ENCODE measurements around the gene MTFR1L.

The MTFR1L gene

DNA sequence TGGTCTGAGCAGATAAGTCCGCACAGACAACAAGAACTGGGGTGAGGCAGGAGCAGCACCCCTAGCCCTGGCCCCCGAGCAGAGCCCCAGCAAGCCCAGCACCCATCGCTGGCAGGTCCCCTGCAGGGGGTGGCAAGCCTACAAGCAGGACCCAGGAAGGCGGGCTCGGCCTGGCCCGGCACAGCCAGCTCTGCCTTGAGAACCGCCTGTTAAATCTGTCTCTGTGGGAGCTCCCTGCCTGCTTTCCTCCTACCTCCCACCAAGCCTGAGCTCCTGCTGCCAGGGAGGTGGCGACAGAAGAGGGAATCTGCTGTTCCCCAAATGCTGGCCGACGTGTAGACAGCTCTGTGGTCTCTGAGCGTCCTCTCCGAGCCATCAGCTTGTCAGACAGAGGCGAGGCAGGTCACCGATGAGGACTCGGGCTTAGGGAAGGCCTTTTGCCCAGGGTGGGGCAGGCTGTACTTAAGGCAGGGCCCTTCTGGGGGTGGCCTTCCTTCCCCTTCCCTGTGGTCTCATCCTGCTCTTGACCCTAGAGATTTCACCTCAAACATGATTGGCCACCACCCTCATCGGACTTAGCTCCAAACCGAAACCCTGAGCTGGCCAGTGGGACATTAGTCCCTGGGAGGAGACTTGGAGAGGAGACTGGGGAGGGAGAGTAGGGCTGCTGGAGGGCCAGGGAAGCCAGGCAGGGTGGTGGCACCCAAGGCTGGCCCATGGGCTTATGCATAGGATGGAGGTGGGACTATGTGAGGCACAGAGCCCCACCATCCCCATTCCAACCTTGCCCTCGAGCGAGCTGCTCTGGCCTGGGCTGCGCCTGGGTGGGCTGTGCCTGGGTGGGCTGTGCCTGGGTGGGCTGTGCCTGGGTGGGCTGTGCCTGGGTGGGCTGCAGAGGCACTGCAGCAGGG is 12.0 kb upstream of the MTFR1L start:
- H3K27me3 ChIP-seq (ENCODE audit: control insufficient read depth, insufficient read depth, low read length, poor library complexity, severe bottlenecking) = no peaks in the 10 kb centered on the region
- peaks cover 6% of the 10 kb centered on the region for H3K4me1 ChIP-seq (ENCODE audit: control insufficient read depth, insufficient read depth, low read length)
- no peak overlapping the region for H3K4me3 ChIP-seq (ENCODE audit: insufficient read depth, low read depth, low read length)
- WGBS, 2 experiments = 91 to 95% methylated on average over 20 of the region's 20 CpGs
- H3K9me3 ChIP-seq (ENCODE audit: control insufficient read depth, low read length) = no peaks in the 10 kb centered on the region
- H3K27ac ChIP-seq (ENCODE audit: insufficient read depth, low read depth, low read length, poor library complexity, severe bottlenecking) = no peak overlapping the region
- peaks cover 7% of the 10 kb centered on the region for H3K36me3 ChIP-seq (ENCODE audit: control insufficient read depth, insufficient read depth, low read length)

DNA sequence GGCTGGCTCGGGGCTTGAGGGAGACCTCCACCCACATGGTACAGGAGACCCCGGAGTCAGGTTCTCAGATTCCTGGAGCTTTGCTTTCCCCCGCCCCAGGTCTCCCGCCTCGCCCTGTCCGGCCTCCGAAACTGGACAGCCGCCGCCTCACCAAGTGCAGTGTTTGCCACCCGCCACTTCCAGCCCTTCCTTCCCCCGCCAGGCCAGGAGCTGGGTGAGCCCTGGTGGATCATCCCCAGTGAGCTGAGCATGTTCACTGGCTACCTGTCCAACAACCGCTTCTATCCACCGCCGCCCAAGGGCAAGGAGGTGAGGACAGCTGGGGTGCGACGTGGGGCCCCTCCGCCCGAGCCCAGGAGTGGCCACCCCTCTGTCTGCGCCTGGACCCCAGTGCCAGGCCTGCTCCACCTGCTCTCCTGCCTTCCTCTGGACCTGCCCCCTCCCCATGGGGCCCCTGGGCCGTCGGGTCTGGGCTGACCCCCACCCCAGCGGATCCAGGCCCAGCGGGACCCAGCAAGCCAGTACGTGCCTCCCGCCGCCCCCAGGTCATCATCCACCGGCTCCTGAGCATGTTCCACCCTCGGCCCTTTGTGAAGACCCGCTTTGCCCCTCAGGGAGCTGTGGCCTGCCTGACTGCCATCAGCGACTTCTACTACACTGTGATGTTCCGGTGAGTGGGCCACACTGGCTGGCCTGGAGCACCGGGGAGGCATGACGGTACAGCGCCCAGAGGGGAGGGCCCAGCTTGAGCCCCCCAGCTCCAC is 11.1 kb upstream of the MTFR1L start:
- H3K27ac ChIP-seq (ENCODE audit: insufficient read depth, low read depth, low read length, poor library complexity, severe bottlenecking) = no peak overlapping the region
- H3K27me3 ChIP-seq (ENCODE audit: control insufficient read depth, insufficient read depth, low read length, poor library complexity, severe bottlenecking) = no peaks in the 10 kb centered on the region
- H3K4me3 ChIP-seq (ENCODE audit: insufficient read depth, low read depth, low read length) = no peak overlapping the region
- no peaks in the 10 kb centered on the region for H3K9me3 ChIP-seq (ENCODE audit: control insufficient read depth, low read length)
- WGBS, 2 experiments = 94 to 95% methylated on average over 34 of the region's 34 CpGs
- H3K36me3 ChIP-seq (ENCODE audit: control insufficient read depth, insufficient read depth, low read length) = peaks cover 7% of the 10 kb centered on the region
- peaks cover 6% of the 10 kb centered on the region for H3K4me1 ChIP-seq (ENCODE audit: control insufficient read depth, insufficient read depth, low read length)

DNA sequence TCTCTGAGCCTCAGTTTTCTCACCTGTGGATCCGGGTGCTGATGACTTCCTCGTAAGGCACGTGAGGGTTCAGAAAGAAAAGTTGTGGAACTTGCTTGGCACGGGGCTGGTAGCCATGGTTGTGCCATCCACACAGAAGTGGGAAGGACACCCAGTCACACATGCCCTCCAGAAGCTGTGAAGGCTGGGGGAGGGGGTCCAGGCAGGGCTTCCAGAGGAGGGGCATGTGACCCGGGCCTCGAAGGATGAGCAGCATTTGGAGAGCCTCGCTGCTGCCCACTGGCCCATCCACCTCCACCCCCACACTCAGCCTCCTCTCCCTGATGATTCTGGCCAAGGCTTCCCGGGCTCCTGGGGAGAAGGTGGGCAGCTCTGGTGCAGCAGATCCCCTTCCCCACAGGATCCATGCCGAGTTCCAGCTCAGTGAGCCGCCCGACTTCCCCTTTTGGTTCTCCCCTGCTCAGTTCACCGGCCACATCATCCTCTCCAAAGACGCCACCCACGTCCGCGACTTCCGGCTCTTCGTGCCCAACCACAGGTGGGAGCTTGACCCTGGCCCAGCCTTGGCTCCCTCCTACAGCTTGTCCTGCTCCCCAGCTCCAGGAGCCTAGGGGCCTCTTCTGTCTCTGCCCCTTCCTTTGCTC is 10.3 kb upstream of the MTFR1L start:
- H3K9me3 ChIP-seq (ENCODE audit: control insufficient read depth, low read length) = no peaks in the 10 kb centered on the region
- H3K36me3 ChIP-seq (ENCODE audit: control insufficient read depth, insufficient read depth, low read length) = peaks cover 8% of the 10 kb centered on the region
- no peak overlapping the region for H3K4me3 ChIP-seq (ENCODE audit: insufficient read depth, low read depth, low read length)
- H3K27me3 ChIP-seq (ENCODE audit: control insufficient read depth, insufficient read depth, low read length, poor library complexity, severe bottlenecking) = no peaks in the 10 kb centered on the region
- H3K27ac ChIP-seq (ENCODE audit: insufficient read depth, low read depth, low read length, poor library complexity, severe bottlenecking) = no peak overlapping the region
- 93 to 94% methylated on average over 18 of the region's 18 CpGs for WGBS, 2 experiments
- peaks cover 6% of the 10 kb centered on the region for H3K4me1 ChIP-seq (ENCODE audit: control insufficient read depth, insufficient read depth, low read length)

DNA sequence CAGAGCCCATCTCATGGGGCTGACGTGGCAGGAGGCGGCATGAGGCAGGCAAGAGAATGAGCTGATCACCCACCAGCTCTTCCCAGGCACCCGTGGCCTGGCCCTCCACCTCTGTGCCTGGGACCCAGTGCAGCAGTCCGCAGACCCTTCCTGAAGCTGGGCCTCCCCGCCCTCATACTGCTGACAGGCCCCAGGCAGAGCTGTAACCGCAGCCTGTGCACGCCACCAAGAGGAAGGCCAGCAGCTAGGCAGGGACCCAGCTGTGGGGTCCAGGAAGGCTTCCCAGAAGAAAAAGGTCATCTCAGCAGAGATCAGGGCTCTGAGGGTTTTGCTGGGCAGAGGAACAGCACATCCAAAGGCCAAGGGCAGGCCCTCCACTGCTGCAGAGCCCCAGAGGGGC is 9.8 kb upstream of the MTFR1L start:
- no peak overlapping the region for H3K4me3 ChIP-seq (ENCODE audit: insufficient read depth, low read depth, low read length)
- H3K27me3 ChIP-seq (ENCODE audit: control insufficient read depth, insufficient read depth, low read length, poor library complexity, severe bottlenecking) = no peaks in the 10 kb centered on the region
- peaks cover 13% of the 10 kb centered on the region for H3K36me3 ChIP-seq (ENCODE audit: control insufficient read depth, insufficient read depth, low read length)
- H3K4me1 ChIP-seq (ENCODE audit: control insufficient read depth, insufficient read depth, low read length) = peaks cover 3% of the 10 kb centered on the region
- no peak overlapping the region for H3K27ac ChIP-seq (ENCODE audit: insufficient read depth, low read depth, low read length, poor library complexity, severe bottlenecking)
- H3K9me3 ChIP-seq (ENCODE audit: control insufficient read depth, low read length) = no peaks in the 10 kb centered on the region
- whole genome bisulfite sequencing, 2 experiments = 90 to 91% methylated on average over 7 of the region's 7 CpGs

DNA sequence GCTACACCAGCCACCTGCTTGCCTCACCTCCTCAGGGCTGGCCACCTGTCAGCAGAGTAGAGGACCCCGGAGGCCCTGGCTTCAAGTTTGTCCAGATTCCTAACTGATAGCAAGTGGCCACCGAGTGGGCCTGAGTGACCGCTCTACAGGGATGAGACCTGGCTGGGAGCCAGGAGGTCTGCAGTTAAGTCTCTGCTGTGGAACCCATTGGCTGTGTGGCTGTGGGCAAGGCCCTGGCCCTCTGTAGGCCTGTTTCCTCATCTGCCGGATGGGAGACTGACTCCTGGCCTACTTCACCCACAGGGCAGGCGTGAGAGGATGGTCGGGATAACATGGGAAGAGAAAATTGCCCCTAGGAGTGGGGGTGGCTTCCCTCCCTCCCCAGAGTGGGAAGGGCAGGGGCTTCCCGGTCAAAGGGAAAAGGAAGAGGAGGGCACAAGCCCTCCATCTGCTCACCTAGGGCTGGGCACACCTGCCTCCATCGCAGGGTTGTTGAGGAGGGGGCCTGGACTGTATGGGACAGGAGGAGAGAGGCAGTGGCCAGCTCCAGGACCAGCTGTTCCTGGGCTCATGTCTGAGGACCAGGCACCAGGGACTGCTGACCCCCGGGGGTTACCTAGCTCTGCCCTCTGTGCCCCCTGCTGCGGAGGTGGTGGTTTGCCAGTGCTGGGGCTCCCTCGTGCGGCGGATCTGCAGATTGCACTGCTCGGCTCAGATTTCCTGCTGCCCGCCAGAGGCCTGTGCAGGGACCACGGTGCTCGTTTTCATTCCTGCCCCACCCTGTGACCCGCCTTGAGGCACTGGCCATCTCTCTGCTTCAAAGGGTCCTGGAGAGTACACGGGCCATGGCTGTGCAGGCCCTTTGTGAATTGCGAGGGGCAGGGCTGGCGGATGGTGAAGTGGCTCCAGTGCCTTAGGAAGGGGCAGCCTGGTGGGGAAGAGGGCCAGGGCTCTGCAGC is 9.1 kb upstream of the MTFR1L start:
- Histone ChIP-seq H3K9me3 (ENCODE audit: control insufficient read depth, low read length) (no peaks in the 10 kb centered on the region), H3K4me3 (ENCODE audit: insufficient read depth, low read depth, low read length) (no peak overlapping the region), H3K36me3 (ENCODE audit: control insufficient read depth, insufficient read depth, low read length) (peaks cover 16% of the 10 kb centered on the region), H3K27me3 (ENCODE audit: control insufficient read depth, insufficient read depth, low read length, poor library complexity, severe bottlenecking) (no peaks in the 10 kb centered on the region), H3K4me1 (ENCODE audit: control insufficient read depth, insufficient read depth, low read length) (no peaks in the 10 kb centered on the region), H3K27ac (ENCODE audit: insufficient read depth, low read depth, low read length, poor library complexity, severe bottlenecking) (no peak overlapping the region)
- WGBS, 2 experiments = 48 to 50% methylated on average over 21 of the region's 21 CpGs

DNA sequence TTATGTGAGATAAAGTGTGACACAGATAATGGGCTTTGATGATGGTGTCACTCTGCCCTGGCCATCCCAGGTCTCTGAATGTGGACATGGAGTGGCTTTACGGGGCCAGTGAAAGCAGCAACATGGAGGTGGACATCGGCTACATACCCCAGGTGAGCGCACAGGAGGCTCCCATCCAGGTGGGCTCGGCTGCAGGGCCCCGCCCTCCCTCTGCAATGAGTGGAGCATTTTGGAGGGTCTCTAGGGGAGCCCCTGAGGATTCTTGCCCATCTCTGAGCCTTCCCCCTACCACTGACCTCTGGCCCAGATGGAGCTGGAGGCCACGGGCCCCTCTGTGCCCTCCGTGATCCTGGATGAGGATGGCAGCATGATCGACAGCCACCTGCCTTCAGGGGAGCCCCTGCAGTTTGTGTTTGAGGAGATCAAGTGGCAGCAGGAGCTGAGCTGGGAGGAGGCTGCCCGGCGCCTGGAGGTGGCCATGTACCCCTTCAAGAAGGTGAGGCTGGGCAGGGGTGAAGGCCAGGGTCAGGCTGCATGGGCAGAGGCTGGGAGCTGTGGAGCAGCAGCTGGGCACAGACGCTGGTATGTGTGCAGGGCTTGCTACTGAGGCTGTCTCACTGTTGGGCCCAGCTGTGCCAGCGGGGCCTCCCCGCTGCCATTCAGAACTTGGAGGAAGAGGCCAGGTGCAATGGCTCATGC is 8.2 kb upstream of the MTFR1L start:
- no peak overlapping the region for H3K4me3 ChIP-seq (ENCODE audit: insufficient read depth, low read depth, low read length)
- no peaks in the 10 kb centered on the region for H3K27me3 ChIP-seq (ENCODE audit: control insufficient read depth, insufficient read depth, low read length, poor library complexity, severe bottlenecking)
- no peaks in the 10 kb centered on the region for H3K4me1 ChIP-seq (ENCODE audit: control insufficient read depth, insufficient read depth, low read length)
- WGBS, 2 experiments = 93 to 95% methylated on average over 13 of the region's 13 CpGs
- no peaks in the 10 kb centered on the region for H3K9me3 ChIP-seq (ENCODE audit: control insufficient read depth, low read length)
- peaks cover 20% of the 10 kb centered on the region for H3K36me3 ChIP-seq (ENCODE audit: control insufficient read depth, insufficient read depth, low read length)
- no peak overlapping the region for H3K27ac ChIP-seq (ENCODE audit: insufficient read depth, low read depth, low read length, poor library complexity, severe bottlenecking)

DNA sequence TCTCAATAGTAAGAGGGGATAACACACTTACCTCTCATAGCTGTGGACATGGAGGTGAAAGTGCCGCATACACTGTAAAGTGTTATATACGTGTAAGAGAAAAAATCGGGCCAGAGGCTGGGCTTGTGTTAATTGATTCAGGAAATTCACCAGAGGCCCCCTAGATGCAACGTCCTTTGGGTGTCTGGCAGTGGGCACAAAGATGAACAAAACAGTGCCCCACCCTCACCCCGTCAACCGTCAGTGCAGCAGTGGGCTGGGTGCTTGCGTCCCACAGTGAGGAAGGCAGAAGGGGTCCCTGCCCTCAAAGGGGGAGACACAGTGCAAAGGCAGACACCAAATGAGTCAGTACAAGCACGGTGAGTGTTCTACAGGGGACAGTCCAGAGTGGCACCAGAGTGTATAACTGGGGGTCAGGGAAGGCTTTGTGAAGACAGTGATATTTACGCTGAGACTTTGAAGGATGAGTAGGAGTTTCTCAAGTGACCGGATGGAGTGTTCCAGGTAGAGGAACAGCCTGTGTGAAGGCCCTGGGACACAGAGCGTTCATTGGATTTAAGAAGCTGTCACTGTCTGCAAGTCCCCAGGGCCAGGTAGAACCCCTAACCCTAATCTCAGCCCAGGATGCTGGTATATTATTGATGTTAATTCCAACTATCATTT is 6.6 kb upstream of the MTFR1L start:
- Histone ChIP-seq H3K27ac (ENCODE audit: insufficient read depth, low read depth, low read length, poor library complexity, severe bottlenecking) (no peak overlapping the region), H3K9me3 (ENCODE audit: control insufficient read depth, low read length) (no peaks in the 10 kb centered on the region), H3K36me3 (ENCODE audit: control insufficient read depth, insufficient read depth, low read length) (peaks cover 20% of the 10 kb centered on the region), H3K4me3 (ENCODE audit: insufficient read depth, low read depth, low read length) (no peak overlapping the region), H3K4me1 (ENCODE audit: control insufficient read depth, insufficient read depth, low read length) (no peaks in the 10 kb centered on the region), H3K27me3 (ENCODE audit: control insufficient read depth, insufficient read depth, low read length, poor library complexity, severe bottlenecking) (no peaks in the 10 kb centered on the region)
- 87 to 91% methylated on average over 11 of the region's 11 CpGs for WGBS, 2 experiments

DNA sequence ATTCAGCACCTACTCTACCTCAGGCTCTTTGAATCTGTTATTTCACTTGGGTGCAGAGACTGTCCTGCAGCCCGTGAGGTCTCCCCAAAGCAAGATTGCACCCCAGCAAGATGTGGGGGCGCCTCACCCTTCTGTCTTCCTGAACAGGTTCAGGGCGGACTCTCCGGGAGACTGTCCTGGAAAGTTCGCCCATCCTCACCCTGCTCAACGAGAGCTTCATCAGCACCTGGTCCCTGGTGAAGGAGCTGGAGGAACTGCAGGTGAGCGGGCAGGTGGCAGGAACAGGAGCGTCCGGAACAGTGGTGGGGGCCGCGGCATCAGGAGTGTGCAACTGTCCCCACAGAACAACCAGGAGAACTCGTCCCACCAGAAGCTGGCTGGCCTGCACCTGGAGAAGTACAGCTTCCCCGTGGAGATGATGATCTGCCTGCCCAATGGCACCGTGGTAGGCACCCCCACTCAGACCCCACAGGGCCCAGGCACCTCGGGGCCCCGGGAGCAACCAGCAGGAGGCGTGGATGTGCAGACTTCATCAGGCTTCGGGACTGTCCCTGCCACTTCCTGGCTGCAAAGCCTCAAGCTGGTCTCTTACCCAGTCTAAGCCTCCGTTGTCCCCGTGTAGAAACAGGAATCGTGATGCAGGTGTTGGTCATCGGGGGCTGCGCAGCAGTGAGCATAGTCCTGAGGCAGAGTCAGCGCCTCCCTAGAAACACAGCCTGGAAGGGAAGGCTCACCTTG is 5.9 kb upstream of the MTFR1L start:
- H3K9me3 ChIP-seq (ENCODE audit: control insufficient read depth, low read length) = no peaks in the 10 kb centered on the region
- peaks cover 6% of the 10 kb centered on the region for H3K4me1 ChIP-seq (ENCODE audit: control insufficient read depth, insufficient read depth, low read length)
- H3K4me3 ChIP-seq (ENCODE audit: insufficient read depth, low read depth, low read length) = no peak overlapping the region
- H3K27ac ChIP-seq (ENCODE audit: insufficient read depth, low read depth, low read length, poor library complexity, severe bottlenecking) = no peak overlapping the region
- WGBS, 2 experiments = 94 to 95% methylated on average over 24 of the region's 24 CpGs
- H3K27me3 ChIP-seq (ENCODE audit: control insufficient read depth, insufficient read depth, low read length, poor library complexity, severe bottlenecking) = no peaks in the 10 kb centered on the region
- peaks cover 14% of the 10 kb centered on the region for H3K36me3 ChIP-seq (ENCODE audit: control insufficient read depth, insufficient read depth, low read length)
